Spinal cord (tissue), 10 donors: ENCODE data around the gene ANKRD2. TPM values are rescaled to one million over a fixed set of nuclear protein-coding genes. Genes with fewer than 3 reads are reported as not detected.
"Not testable (repeated sequence)": the region's sequence is repeated elsewhere in the genome, so short reads cannot be mapped to it uniquely, and the experiment has no call there.

ENCODE experiments used
- DNase-seq, 6 donors: peaks; one replicate each; pipeline versions ENCODE4 v3.0.0 to v3.0.0-alpha.2; 2013 to 2015; ENCODE audit warnings: low spot score in 6 of 6, low read depth in 4 of 6
- H3K27ac ChIP-seq: one replicate; pipeline ENCODE4 v1.5.1; 2013; ENCODE audit warnings: low read depth, low read length, control low read depth
- H3K27me3 ChIP-seq: one replicate; pipeline ENCODE4 v1.6.1; 2013; ENCODE audit warnings: low read length; ENCODE audit not compliant: control insufficient read depth, insufficient read depth
- H3K36me3 ChIP-seq: one replicate; pipeline ENCODE4 v1.6.1; 2013; ENCODE audit warnings: low read length; ENCODE audit not compliant: control insufficient read depth, insufficient read depth
- H3K4me1 ChIP-seq: one replicate; pipeline ENCODE4 v1.6.1; 2013; ENCODE audit warnings: low read length; ENCODE audit not compliant: control insufficient read depth, insufficient read depth
- H3K4me3 ChIP-seq: one replicate; pipeline ENCODE4 v1.5.1; 2013; ENCODE audit warnings: low read depth, low read length, control low read depth
- H3K9me3 ChIP-seq: one replicate; pipeline ENCODE4 v1.6.1; 2013; ENCODE audit warnings: low read length; ENCODE audit not compliant: control insufficient read depth, insufficient read depth
- WGBS: methylation state at CpG from one replicate; pipeline ENCODE4 v1.1.5; 2013; ENCODE audit warnings: missing lambda C conversion rate; ENCODE audit not compliant: insufficient coverage; 5-methylcytosine and 5-hydroxymethylcytosine counted together
- polyA plus RNA-seq, 2 donors: library from polyadenylated mRNA; unstranded; fragments of 120-200 nt; gene quantifications; one replicate each; pipeline ENCODE4 v1.2.1, GENCODE V29; 2013; ENCODE audit not compliant: insufficient read length in 2 of 2
- total RNA-seq, 2 donors: library from RNA; depleted of rRNA in 1 of 2; stranded (reverse); fragments of 120-200 nt in 1 of 2; fragments of >200 nt in 1 of 2; gene quantifications; one replicate each; pipeline versions ENCODE4 v1.2.3 to v1.2.4, GENCODE V29; 2013 to 2014
- donor health status: healthy.

ANKRD2 gene
- total and polyA plus RNA-seq, 4 donors: 0.44 to 1.4 (median 0.80) TPM

DNA sequence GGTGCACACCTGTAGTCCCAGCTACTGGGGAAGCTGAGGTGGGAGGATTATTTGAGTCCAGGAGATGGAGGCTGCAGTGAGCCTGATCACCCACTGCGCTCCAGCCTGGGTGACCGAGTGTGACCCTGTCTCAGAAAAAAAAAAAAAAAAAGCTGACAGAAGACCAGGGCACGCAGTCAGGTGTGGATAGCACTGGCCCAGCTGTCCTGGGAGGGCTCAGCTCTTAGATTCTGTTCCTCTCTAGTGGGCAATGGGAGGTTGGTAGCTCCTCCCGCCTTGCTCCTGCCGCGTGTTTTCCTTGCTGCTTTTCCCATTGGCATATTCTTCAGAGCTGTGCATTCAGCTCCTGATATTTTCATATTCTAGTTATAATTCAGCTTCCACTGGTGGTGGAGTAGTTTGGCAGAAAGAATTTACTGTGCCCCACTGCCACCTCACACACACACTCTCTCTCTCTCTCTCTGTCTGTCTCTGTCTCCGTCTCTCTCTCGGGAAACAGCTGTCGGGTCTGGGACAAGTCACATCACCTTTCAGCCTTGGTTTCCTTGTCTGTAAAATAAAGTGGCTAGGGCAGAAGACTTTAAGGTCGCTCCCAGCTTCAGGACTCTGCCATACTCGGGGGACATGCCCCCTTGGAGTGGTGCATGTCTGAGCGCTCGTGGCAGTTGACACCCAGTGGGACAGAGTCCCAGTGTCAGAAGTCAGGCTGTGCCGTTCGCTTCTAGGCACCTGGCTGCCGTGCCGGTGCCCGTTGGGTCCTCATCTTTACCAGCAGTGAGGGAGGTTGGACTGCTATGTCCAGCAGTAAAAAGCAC, 25.9 kb upstream of the ANKRD2 start:
- no peaks in the 10 kb centered on the region for H3K36me3 ChIP-seq
- H3K27ac ChIP-seq: no peak overlapping the region
- no peak for DNase-seq
- no peaks in the 10 kb centered on the region for H3K27me3 ChIP-seq
- H3K4me3 ChIP-seq: no peak overlapping the region
- H3K4me1 ChIP-seq: peaks cover 64% of the 10 kb centered on the region
- 85% methylated on average over 10 of the region's 18 CpGs for WGBS
- no peaks in the 10 kb centered on the region for H3K9me3 ChIP-seq

DNA sequence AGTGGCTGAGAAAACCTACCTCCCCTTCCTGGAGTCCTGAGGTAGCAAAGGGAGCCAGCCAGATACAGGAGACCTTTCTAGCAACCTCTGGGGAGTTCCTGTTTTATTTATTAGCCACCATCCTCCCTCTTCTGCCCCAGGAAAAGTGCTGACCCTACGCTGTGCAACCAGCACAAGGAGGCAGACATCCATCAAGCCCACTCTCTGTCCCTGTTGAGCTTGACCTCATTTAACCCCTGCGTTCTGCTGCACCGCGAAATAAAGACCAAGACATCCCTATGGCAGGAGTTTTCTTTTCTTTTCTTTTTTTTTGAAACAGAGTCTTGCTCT, 25.3 kb upstream of the ANKRD2 start:
- Histone ChIP-seq H3K36me3 (no peaks in the 10 kb centered on the region), H3K4me3 (no peak overlapping the region), H3K27me3 (no peaks in the 10 kb centered on the region), H3K27ac (no peak overlapping the region), H3K4me1 (peaks cover 58% of the 10 kb centered on the region), H3K9me3 (no peaks in the 10 kb centered on the region)
- whole genome bisulfite sequencing: 43% methylated on average over 4 of the region's 4 CpGs
- DNase-seq: no peak

DNA sequence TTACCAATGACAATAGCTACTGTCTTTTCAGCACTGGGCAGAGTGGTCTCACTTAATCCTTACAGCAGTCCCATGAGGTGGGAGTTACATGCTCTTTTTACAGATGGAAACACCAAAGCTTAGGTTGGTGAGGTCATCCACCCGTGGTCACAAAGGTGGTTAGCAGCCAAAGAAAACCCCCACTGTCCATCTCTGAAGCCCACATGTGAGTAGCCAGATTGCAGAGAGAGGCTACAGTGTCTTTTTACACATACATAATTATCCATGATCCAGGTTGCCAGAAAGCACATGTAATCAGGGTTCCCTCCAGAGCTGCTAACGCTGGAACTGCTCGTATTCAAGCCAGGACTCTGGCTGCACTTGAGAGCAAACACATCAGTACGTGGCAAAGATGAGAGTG, 24.6 kb upstream of the ANKRD2 start:
- H3K27ac ChIP-seq: no peak overlapping the region
- H3K27me3 ChIP-seq: no peaks in the 10 kb centered on the region
- H3K4me3 ChIP-seq: no peak overlapping the region
- H3K36me3 ChIP-seq: no peaks in the 10 kb centered on the region
- peaks cover 51% of the 10 kb centered on the region for H3K4me1 ChIP-seq
- 46% methylated on average over 2 of the region's 4 CpGs for WGBS
- DNase-seq: peak in 1 of 6 donors; percentile 32
- no peaks in the 10 kb centered on the region for H3K9me3 ChIP-seq

DNA sequence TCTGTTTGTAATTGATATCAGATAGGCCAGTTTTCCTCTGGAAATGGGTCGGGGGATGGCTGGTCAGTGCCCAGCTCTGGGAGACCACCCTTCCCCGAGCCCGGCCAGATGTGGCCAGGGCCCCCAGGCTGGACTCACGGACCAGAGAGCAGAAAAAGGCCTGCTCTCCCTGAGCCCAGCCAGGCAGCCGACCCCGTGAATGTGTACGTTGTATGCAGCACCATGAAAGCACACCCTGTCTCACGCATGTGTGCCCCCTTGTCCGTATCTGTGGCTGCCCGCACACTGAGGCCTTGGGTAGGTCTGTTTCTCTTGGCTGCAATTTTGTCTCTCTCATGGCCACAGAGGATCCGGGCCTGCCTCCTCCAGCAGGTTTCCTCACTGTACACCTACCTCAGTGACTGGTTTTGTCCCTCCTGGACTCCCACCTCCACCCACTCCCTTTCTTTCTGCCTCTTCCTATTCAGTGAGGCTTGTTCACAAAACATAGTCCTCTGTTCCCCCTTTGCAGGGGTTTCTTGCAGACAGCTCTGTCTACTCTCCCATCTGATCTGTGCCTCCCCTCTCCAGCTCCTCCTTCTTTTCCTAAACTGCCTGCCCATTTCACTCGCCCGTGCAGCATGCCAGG, 23.6 kb upstream of the ANKRD2 start:
- DNase-seq: peak in 1 of 6 donors; percentile 23
- Histone ChIP-seq H3K9me3 (no peaks in the 10 kb centered on the region), H3K36me3 (no peaks in the 10 kb centered on the region), H3K4me1 (peaks cover 46% of the 10 kb centered on the region), H3K4me3 (no peak overlapping the region), H3K27ac (peak overlapping the region; percentile 52), H3K27me3 (no peaks in the 10 kb centered on the region)
- WGBS: 76% methylated on average over 12 of the region's 13 CpGs

DNA sequence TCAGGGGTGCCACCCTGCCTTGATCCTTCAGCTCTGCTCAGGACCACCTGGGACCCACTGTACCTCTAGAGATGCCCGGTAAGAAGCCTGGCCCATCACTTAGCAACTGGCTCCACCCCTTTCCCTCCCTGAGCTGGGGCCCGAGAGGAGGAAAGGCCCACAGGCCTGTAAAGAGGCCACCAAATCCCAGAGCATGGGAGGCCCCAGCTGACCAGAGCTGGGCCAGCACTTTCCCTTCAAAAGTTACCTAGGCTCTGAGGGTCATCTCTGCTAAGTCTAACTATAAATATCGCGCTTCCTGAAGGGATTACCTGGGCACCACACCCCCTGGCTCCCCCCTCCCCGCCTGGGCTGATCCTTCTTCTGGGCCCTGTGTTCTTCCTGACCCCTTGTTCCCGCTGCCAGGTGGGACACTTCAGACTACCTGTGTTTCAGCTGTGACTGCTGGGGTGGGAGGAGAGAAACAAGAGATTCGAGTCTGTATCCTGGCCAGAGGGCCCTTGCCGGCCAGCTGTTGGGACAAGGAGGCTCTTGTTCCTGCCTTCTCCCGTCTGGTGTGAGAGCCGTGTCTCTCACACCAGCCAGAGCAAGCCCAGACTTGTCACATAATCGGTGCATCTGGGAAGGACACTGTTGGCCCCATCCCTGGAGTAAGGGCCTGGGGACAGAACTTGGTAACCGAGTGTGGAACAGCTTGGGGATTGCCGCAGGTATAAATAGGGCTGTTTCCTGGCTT, 22.8 kb upstream of the ANKRD2 start:
- no peaks in the 10 kb centered on the region for H3K36me3 ChIP-seq
- 42% methylated on average over 13 of the region's 13 CpGs for WGBS
- peak in 2 of 6 donors; percentile 32 to 64 for DNase-seq
- H3K9me3 ChIP-seq: no peaks in the 10 kb centered on the region
- peak overlapping the region; percentile 52 for H3K27ac ChIP-seq
- H3K4me1 ChIP-seq: peaks cover 46% of the 10 kb centered on the region
- H3K27me3 ChIP-seq: no peaks in the 10 kb centered on the region
- no peak overlapping the region for H3K4me3 ChIP-seq

DNA sequence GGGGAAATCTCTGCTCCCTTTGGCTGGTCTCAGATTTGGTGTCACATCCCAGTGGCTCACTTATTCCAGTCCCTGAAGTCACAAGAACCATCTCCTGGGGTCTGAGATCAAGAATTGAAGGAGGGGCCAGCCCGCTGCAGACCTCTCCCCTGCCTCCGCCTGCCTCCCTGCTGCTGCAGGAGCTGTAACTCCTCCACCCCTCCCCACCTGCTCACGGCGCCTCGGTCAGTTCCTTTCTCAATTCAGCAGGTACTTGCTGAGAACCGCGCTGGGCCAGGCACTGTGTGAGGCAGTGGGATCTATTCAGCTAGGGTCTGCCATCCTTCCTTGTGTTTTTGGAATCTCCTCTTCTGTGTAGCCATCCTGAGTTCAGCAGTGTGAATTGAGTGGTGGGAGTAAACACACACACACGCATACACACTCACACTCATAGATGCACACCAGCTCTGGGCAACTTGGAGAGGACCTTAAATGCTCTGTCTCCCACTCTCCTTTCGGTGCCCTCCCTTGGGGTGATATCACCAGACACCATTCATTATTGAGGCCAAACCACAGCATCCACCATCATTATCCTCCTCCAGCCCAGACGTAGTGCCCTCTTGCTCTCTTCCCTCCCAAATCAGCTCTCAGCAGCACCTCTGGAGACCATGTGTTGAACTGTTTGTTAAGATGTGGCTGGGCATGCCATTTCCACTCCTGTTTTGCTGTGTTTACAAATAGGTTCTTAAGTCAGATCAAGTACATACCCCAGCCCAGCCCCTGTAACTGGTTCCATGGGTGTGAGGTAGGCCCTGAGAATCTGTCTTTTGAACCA, 22.0 kb upstream of the ANKRD2 start:
- WGBS: 84% methylated on average over 3 of the region's 10 CpGs
- Histone ChIP-seq H3K27me3 (no peaks in the 10 kb centered on the region), H3K9me3 (no peaks in the 10 kb centered on the region), H3K4me3 (no peak overlapping the region), H3K4me1 (peaks cover 46% of the 10 kb centered on the region), H3K27ac (peak overlapping the region; percentile 52), H3K36me3 (no peaks in the 10 kb centered on the region)
- no peak for DNase-seq

DNA sequence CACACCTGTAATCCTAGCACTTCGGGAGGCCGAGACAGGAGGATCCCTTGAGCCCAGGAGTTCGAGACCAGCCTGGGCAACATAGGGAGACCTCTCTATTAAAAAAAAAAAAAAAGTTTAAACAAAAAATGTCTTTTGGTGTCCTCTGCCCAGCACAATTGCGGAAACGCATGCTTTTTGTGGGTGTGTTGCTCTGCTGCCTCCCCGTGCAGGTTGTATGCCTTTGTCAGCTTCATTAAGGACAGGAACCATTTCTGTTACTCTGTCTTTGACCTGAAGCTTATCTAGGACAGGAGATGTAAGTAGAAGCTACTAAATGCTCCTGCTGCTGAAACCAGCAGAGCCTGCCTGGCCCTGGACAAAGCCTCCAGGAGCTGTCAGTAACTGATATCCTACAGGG, 21.3 kb upstream of the ANKRD2 start:
- DNase-seq: no peak
- no peaks in the 10 kb centered on the region for H3K27me3 ChIP-seq
- H3K36me3 ChIP-seq: no peaks in the 10 kb centered on the region
- H3K4me3 ChIP-seq: no peak overlapping the region
- H3K4me1 ChIP-seq: peaks cover 46% of the 10 kb centered on the region
- no peaks in the 10 kb centered on the region for H3K9me3 ChIP-seq
- WGBS: 92% methylated on average over 3 of the region's 6 CpGs
- H3K27ac ChIP-seq: no peak overlapping the region

DNA sequence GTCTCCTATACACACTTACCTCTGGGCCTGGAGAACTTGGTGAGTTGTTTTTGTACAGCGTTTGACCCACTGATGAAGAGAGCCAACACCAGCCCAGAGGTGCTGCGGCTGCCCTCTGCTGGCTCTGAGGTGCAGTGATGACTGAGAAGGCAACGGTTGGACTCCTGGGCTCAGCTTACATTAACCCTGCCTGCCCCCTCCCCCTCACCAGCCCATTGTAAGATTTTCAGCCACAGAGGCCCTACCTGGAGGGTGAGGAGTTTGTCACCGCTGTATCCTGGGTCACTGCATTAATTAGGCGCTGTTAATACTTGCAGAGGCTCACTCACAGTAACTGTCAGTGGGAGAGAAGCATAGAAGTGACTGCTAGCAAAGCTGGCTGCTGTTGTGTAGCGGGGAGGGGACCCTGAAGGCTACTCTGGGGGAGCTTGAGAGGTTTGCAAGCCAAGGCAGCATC, 19.0 kb upstream of the ANKRD2 start:
- WGBS: 16% methylated on average over 5 of the region's 6 CpGs
- H3K4me1 ChIP-seq: peaks cover 26% of the 10 kb centered on the region
- H3K9me3 ChIP-seq: no peaks in the 10 kb centered on the region
- DNase-seq: peak in 2 of 6 donors; percentile 72 to 81
- H3K27ac ChIP-seq: no peak overlapping the region
- H3K36me3 ChIP-seq: no peaks in the 10 kb centered on the region
- H3K27me3 ChIP-seq: no peaks in the 10 kb centered on the region
- no peak overlapping the region for H3K4me3 ChIP-seq

DNA sequence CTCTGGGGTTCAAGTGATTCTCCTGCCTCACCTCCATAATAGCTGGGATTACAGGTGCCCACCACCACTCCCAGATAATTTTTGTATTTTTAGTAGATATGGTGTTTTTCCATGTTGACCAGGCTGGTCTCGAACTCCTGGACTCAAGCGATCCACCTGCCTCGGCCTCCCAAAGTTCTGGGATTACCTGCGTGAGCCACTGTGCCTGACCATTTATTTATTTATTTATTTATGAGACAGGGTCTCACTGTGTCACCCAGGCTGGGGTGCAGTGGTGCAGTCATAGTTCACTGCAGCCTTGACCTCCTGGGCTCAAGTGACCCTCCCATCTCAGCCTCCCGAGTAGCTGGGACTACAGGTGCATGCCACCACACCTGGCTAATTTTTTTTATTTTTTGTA, 18.2 kb upstream of the ANKRD2 start:
- H3K27ac ChIP-seq, H3K27me3 ChIP-seq, DNase-seq, H3K9me3 ChIP-seq, H3K4me3 ChIP-seq, H3K36me3 ChIP-seq: not testable (repeated sequence)
- H3K4me1 ChIP-seq: peaks cover 19% of the 10 kb centered on the region
- WGBS: no CpG with 5 or more reads among the region's 5 CpGs
